HG03066 (cell line): Measurements from ENCODE around the gene CCDC24.

Experiments used
- ATAC-seq: cut with Tn5 transposase; IDR thresholded peaks from one replicate; pipeline ENCODE4 v1.9.1; 2021; ENCODE audit warnings: low read depth; ENCODE audit not compliant: unreplicated experiment

Gene CCDC24

GRCh38 chr1:43995984-43996732 lies 4.8 kb downstream of the CCDC24 start:
- no peak for ATAC-seq

DNA sequence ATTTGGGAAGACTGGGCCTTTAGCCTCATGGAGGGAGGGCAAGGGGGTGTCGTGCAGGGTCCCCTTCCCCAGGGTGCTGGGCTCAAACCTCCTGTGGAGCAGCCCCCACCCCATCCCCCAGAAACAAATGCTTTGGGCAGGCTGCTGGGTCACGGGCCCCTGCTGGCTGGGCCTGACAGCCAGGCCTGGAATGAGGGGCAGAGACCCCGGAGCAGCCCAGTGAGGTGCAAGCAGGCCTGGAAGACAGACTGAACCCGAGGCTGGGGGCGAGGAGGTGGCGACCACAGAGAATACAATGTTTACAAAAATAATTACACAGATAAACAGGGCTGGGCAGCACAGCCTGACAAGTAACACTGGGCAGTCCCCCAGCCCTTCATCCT lies 5.3 kb downstream of the CCDC24 start:
- no peak for ATAC-seq

DNA sequence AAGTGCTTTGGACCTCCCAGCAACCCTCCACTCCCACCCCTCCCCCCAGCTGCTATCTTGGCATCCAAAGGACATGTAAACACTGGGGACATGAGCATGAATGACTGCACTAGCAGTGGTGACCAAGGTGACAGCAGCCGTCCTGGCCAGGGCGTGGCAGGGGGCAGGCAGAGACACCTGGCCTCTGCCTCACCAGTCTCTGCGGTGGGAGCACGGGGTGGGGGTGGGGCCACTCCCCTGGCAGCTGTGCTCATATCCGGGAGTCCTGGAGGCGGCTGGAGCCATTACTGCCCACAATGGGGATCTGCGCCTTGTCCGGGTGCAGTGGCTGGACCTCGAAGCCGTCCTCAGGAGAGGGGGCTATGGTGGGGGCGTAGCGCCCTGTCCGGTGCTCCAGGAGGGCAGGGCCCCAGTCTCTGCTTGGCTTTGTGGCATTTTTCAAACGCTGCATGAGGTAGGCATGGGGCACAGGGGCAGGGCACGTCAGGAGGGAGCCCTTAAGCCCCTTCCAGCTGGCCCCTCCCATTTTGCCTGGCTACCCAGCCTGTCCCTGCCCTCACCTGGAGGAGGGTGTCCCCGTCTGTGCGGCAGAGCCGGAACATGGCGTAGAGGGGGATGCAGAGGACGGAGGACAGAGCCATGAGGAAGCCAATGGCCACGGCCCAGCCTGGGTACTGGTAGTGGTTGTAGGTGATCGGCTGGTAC lies 6.0 kb downstream of the CCDC24 start:
- ATAC-seq: no peak

GRCh38 chr1:43998000-43998378 lies 6.6 kb downstream of the CCDC24 start:
- no peak for ATAC-seq

DNA sequence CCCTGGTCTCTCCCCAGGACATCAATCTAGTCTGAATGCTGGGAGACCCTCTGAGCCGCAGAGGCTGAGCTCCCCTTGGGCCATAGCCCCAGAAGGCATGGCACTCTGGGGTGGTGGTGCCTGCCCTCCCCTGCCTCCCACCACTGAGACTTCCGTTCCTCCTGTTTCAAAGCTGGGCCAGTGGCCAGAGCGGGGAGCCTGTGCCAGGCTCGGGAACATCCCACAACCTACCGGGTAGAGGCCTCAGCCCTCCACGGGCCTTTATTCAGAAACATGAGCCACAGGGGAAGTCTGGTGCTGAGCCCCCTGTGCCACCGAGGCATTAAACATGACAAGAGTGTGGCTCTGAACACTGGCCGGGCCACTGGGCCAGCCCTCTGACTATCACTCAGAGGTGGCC lies 8.1 kb downstream of the CCDC24 start:
- ATAC-seq: no peak

- no peak for ATAC-seq
Observed at GRCh38 chr1:44000122-44000665, 8.8 kb downstream of the CCDC24 start.

DNA sequence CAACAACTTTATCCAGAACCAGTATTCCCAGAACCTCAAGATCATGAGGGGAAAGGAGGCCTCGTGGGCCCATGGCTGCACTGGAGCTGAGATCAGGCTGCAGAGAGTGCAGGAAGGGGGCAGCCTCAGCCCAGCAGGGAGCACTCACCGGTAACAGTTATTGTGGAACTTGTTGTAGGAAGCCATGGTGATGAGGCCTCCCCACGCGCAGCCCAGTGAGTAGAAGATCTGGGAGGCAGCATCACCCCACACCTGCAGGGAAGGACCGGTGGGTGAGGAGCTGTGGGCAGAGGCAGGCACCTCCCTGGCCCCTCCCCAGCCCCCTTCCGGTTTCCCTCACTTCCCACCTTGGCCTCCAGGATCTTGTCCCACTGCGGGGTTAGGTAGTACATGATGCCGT lies 10.8 kb downstream of the CCDC24 start:
- ATAC-seq: no peak

GRCh38 chr1:44002606-44003157 lies 11.3 kb downstream of the CCDC24 start:
- no peak for ATAC-seq

GRCh38 chr1:44008259-44008658 lies 16.9 kb downstream of the CCDC24 start:
- ATAC-seq: no peak

DNA sequence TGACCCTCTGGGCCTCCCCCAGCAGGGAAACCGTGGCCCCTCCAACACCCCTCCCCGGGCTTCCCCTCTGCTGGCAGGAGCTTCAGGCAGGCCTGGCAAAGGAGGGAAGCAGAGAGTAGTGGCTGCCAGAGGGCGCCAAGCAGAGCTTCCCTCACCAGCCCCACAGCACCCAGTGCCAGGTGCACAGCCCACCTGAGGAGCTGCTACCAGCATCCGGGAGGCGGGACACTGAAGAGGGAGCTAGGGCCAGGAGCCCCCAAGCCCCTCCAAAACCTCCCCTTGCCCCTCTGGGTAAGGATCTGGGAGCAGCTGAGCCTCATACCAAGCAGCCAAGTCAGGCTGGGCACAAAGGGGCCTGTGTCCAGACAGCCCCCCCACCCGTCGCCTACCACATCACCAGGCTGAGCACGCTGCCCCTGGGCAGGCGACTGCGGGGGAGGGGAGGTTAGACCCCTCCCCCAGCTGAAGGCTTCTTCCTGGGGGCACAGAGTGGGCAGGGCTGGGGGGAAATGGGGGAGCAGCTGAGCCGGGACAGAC lies 19.6 kb downstream of the CCDC24 start:
- ATAC-seq: no peak

- no peak for ATAC-seq
Observed at GRCh38 chr1:44012404-44012803, 21.0 kb downstream of the CCDC24 start.

DNA sequence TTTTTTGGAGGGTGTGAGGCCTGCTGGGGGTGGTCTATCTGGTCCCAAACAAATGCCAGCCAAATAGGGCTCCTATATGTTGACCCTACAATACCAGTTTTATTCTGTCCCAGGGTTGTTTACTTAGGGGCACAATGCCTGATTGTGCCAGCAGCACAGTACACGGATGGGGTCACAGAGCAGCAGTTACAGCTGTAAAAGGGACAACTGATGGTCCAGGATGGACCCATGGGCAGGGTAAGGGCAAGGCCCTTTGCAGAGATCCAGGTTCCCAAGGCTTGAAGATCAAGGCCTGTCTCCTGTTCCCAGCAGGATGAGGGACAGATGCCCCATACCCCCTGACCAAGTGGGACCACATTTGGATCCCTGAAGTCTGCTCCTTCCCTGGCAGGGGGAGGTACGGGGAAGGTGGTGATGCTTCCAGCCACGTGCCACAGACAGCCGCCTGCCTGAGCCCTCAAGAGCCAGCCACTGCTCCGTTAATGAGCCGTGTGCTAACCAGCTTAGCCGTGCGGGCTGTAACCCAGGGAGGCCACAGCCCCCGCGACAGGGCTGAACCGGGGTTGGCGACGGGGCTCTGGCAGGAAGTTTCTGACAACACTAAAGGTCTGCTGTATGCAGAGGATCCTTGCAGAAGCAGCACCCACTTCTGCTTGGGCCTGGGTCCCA lies 21.7 kb downstream of the CCDC24 start:
- ATAC-seq: no peak

DNA sequence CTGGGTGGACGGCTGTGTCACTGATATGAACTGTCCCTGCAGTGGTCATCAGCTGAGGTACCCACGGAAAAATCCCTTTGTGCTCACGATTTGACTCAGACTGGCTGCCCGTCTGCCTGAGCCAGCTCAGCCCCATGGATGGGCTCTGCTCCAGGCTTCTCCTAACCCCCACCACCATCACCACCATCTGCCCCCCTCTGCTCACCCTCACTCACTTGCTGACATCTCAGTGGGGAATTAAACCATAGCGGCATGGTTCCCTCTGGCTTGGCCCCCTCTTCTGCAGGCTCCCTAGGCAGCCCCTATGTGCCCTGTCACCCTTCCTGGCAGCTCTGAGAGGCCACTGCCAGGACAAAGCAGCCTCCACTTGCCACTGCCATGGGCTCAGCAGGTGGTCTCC lies 22.6 kb downstream of the CCDC24 start:
- no peak for ATAC-seq

- no peak for ATAC-seq
Observed at GRCh38 chr1:44014365-44015104, 23.1 kb downstream of the CCDC24 start.

DNA sequence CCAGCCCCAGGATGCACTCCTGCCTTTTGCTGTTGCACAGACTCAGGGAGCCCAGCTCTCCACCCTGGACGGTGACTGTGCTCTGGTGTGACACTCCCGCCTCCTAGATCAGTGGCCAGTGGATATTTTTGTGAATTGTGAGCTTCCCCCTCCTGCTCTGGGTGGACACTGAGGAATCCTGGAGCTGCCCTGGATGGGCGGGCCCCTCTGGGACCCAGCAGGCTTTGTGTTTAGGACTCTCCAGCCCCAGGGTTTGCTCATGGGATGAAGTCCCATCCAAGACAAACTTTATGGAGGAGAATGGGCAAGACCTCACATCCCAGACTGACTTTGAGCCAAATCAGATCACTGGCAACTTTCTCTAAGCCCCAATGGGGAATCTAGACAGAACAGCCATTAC lies 23.8 kb downstream of the CCDC24 start:
- ATAC-seq: no peak

DNA sequence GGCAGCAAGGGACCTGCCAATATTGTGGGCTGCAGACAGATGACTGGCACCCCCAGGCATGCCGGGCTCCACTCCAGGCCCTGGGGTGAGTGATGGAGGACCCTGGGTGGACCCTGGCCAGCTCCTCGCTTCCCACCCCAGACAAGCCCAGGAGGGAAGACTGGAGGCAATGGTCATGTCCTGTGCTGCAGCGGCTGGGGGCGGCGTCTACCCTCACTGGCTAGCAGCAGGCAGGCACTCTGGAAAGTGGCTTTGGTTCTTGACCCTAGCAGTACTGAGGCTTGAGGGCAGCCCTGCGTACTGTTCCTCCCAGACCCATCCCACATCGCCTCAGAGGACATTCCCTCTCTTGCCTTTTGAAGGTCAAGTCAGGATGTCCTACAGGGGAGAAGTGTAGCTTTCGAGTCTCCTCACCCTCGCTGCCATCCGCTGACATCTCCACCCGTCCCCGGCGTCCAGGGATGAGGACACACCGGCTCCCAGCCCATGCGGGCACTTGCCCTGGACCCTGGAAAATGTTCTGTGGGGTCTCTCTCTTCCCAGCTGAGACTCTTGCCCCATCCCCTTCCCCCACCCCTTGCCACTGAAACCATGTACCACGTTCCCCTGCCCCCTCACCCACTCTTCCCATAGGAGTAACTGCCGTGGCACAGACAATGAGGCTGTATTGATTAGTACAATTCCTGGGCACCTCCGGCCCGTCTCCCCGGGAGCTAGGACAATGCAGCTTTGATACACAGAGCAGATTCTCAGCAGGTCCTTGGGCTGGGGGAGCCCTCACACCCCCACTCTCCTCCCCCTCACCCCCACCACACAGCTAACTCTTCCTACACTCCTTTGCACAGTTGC lies 24.9 kb downstream of the CCDC24 start:
- no peak for ATAC-seq

DNA sequence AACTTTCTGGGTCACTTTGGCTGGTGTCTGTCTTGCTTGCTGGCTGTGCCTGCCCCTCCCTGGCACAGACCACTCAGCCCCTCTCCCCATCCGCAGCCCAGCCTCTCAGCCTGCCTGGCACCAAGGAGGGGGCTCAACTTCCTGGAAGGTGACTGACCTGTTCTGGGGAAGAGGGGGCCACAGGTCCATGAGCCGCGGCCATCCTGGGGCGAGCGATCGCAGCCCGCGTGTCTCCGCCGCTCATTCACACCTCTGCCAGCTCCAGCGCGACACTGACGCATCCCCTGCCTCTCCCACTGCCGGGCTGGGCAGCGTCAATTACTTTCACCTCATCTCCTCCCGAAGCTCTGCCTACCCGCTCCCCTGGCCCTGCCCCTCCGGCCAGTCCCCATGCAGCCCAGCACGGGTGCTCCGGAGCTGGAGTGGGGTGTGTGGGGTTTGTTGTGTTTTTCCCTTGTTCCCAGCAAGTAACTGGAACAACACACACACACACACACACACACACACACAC lies 25.5 kb downstream of the CCDC24 start:
- no peak for ATAC-seq

DNA sequence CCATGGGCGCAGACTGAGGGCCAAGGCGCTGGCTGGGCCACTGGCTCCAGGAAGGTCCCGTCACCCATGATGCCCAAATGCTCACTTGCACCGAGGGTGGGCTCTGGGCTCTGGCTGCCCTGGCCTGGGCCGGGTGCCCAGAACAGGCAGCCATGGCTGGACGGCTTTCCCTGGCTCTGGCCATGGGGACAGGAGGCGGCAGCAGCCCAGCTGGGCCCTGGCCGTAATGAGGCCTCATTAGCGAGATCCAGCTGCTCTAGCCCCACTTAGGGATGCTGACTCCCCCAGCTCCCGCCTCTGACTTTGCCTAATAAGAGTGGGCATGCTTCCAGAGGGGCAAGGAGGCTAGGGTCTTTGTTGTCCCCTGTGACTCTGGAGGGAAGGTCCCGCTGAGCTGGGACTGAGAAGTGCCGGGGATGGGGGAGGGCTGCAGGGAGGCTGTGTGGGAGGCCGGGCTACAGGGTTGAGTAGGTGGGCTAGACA lies 28.1 kb downstream of the CCDC24 start:
- no peak for ATAC-seq

GRCh38 chr1:44020464-44020863 lies 29.1 kb downstream of the CCDC24 start:
- ATAC-seq: no peak
